Measurements from ENCODE around the gene HBG2. TPM values are rescaled to one million over a fixed set of nuclear protein-coding genes. Genes with fewer than 3 reads are reported as not detected.

HBG2 gene
- total and polyA plus RNA-seq, 2 of the 8 experiments (the other 6 are each of a cell fraction or from before 2014, with no cell fraction given) = 0.23 TPM; not detected in 1

GRCh38 chr11:5229796-5230195 is 24.8 kb downstream of the HBG2 start:
- H2BK12ac ChIP-seq (ENCODE audit: low read depth, low read length) = no peak overlapping the region

More at GRCh38 chr11:5229796-5230195, 24.8 kb downstream of the HBG2 start:
- no peak overlapping the region for H2BK5ac ChIP-seq (ENCODE audit: low read depth, low read length)
- H3K23me2 ChIP-seq (ENCODE audit: low read depth, low read length) = no peaks in the 10 kb centered on the region; the same call in 1 of the 2 replicates
- no peak overlapping the region for H4K8ac ChIP-seq (ENCODE audit: extremely low read depth, insufficient read depth, low read length)
- no peak overlapping the region for H3K56ac ChIP-seq (replicated peaks; ENCODE audit: insufficient read length, low read depth, low read length)
- no peak overlapping the region for H3K18ac ChIP-seq (ENCODE audit: extremely low read depth, low read length)
- no peak overlapping the region for H3K27ac ChIP-seq (ENCODE audit: low read depth, low read length)
- H4K91ac ChIP-seq (replicated peaks; ENCODE audit: insufficient read length, low read length) = no peak overlapping the region
- no peaks in the 10 kb centered on the region for H4K20me1 ChIP-seq (replicated peaks in 1 of 2; ENCODE audit: control insufficient read depth in 1 of 2, insufficient read depth in 2 of 2, low read length in 2 of 2)
- no peaks in the 10 kb centered on the region for H3K4me1 ChIP-seq (replicated peaks in 1 of 4; ENCODE audit: control insufficient read depth in 3 of 4, insufficient read depth in 4 of 4, low read length in 3 of 4)
- no peak overlapping the region for H3K9ac ChIP-seq (replicated peaks in 1 of 4; ENCODE audit: extremely low read depth in 1 of 4, low read depth in 3 of 4, low read length in 3 of 4)
- no peak overlapping the region for H3K4ac ChIP-seq (replicated peaks; ENCODE audit: insufficient read length, low read depth, low read length)
- no peak overlapping the region for H2BK15ac ChIP-seq (ENCODE audit: low read length)
- no peak overlapping the region for H3K14ac ChIP-seq (ENCODE audit: insufficient read length)
- H2BK20ac ChIP-seq (ENCODE audit: low read length) = no peak overlapping the region
- no peak overlapping the region for H4K5ac ChIP-seq (ENCODE audit: insufficient read length, low read depth, low read length)
- no peaks in the 10 kb centered on the region for H3K36me3 ChIP-seq (ENCODE audit: control insufficient read depth in 2 of 4, insufficient read depth in 4 of 4, low read length in 3 of 4)
- H3K23ac ChIP-seq (ENCODE audit: insufficient read length) = no peak overlapping the region
- ChIA-PET POLR2A (ENCODE audit: partially characterized antibody) (no interaction called here), CTCF (ENCODE audit: partially characterized antibody) (interaction anchor here (0.8 to 1.7 kb wide), 2 partner anchors 10 to 61 kb away, joined by 3 to 4 read pairs; no protein-coding TSS in a partner anchor)
- no peak overlapping the region for H2BK120ac ChIP-seq (replicated peaks; ENCODE audit: low read depth, low read length)
- no peaks in the 10 kb centered on the region for H3K27me3 ChIP-seq (replicated peaks in 1 of 4; ENCODE audit: control insufficient read depth in 3 of 4, extremely low read depth in 1 of 4, insufficient read depth in 3 of 4, low read length in 3 of 4)
- H2AFZ ChIP-seq (ENCODE audit: low read length) = no peak overlapping the region
- 96% methylated on average over 2 of the region's 2 CpGs; no CpG with 5 or more reads in 1 of the 2 experiments for whole genome bisulfite sequencing, 2 experiments (ENCODE audit: extremely low coverage in 1 of 2, insufficient coverage in 1 of 2, insufficient read length in 1 of 2, insufficient replicate concordance in 2 of 2, low coverage in 1 of 2, low lambda C conversion rate in 2 of 2, missing lambda C conversion rate in 1 of 2)
- H3K4me2 ChIP-seq (ENCODE audit: insufficient read depth in 1 of 2, low read depth in 2 of 2, low read length in 2 of 2) = no peak overlapping the region
- FAIRE-seq (no peak), DNase-seq (ENCODE audit: low read depth in 1 of 2, low spot score in 2 of 2) (no peak)
- H3K79me2 ChIP-seq (ENCODE audit: control insufficient read depth in 1 of 2, insufficient read depth in 2 of 2, low read length in 2 of 2) = no peaks in the 10 kb centered on the region
- no peak overlapping the region for H2AK5ac ChIP-seq (ENCODE audit: low read depth, low read length)
- H3K79me1 ChIP-seq (ENCODE audit: low read depth, low read length) = no peaks in the 10 kb centered on the region
- no peak for TF ChIP-seq CHD2 (IDR thresholded peaks at IDR 0.05; ENCODE audit: low read length)
- no peak for TF ChIP-seq JUN (IDR thresholded peaks at IDR 0.05; ENCODE audit: low read depth, low read length)
- no peak for TF ChIP-seq CREB1 (IDR thresholded peaks at IDR 0.05)
- no peak for TF ChIP-seq TBP (IDR thresholded peaks at IDR 0.05; ENCODE audit: low read depth, low read length)
- TF ChIP-seq RAD21 (IDR thresholded peaks at IDR 0.05 in 1 of 2, conservative IDR thresholded peaks at IDR 0.05 in 1 of 2; ENCODE audit: low read depth in 2 of 2, low read length in 2 of 2) = no peak
- no peaks in the 10 kb centered on the region for H3K9me3 ChIP-seq (ENCODE audit: insufficient read depth in 2 of 2, low read depth in 1 of 2, low read length in 1 of 2)
- H3K4me3 ChIP-seq (ENCODE audit: extremely low read depth in 1 of 4, insufficient read depth in 2 of 4, low read depth in 3 of 4, low read length in 4 of 4) = no peak overlapping the region
